NCI-H524 treated with DMSO at 0.1 percent for 48 hours (cell line): ENCODE measurements around the gene PAGR1.
"Not testable (repeated sequence)": the region's sequence is repeated elsewhere in the genome, so short reads cannot be mapped to it uniquely, and the experiment has no call there.

Source experiments
- DNase-seq: peaks from one replicate; lab custom pipeline; 2025; lab: John Stamatoyannopoulos, UW

Gene PAGR1

GRCh38 chr16:29812754-29813643 is 3.0 kb upstream of the PAGR1 start:
- no peak for DNase-seq

GRCh38 chr16:29813644-29814562 is 2.0 kb upstream of the PAGR1 start:
- no peak for DNase-seq

- no peak for DNase-seq
Observed at GRCh38 chr16:29814592-29814991, 1.4 kb upstream of the PAGR1 start.

- no peak for DNase-seq
Observed at GRCh38 chr16:29815032-29815721, 775 bp upstream of the PAGR1 start.

- DNase-seq, result no peak
Observed at GRCh38 chr16:29816694-29817441, 916 bp downstream of the PAGR1 start.

- no peak for DNase-seq
Observed at GRCh38 chr16:29818082-29818481, 2.1 kb downstream of the PAGR1 start.

- no peak for DNase-seq
Observed at GRCh38 chr16:29819506-29819905, 3.6 kb downstream of the PAGR1 start.

GRCh38 chr16:29820271-29820701 is 4.3 kb downstream of the PAGR1 start, which contains the start of gene MVP:
TSS of gene MVP (plus strand) at chr16:29820462. CDS start at chr16:29830550, 10,088 bp downstream.
- DNase-seq, result peak; percentile 86

- DNase-seq, result no peak
Observed at GRCh38 chr16:29820730-29821642, 5.0 kb downstream of the PAGR1 start.

- DNase-seq, result no peak
Observed at GRCh38 chr16:29821643-29822115, 5.7 kb downstream of the PAGR1 start.

GRCh38 chr16:29824589-29825144 is 8.7 kb downstream of the PAGR1 start:
- no peak for DNase-seq

GRCh38 chr16:29825145-29826044 is 9.4 kb downstream of the PAGR1 start:
- peak; percentile 98 for DNase-seq

GRCh38 chr16:29826342-29826695 is 10.4 kb downstream of the PAGR1 start:
- no peak for DNase-seq

GRCh38 chr16:29830774-29831173 is 14.8 kb downstream of the PAGR1 start:
- DNase-seq, result no peak

- DNase-seq, result no peak
Observed at GRCh38 chr16:29831490-29831889, 15.5 kb downstream of the PAGR1 start.

- DNase-seq, result not testable (repeated sequence)
Observed at GRCh38 chr16:29833219-29833618, 17.3 kb downstream of the PAGR1 start.

- DNase-seq, result no peak
Observed at GRCh38 chr16:29834079-29834478, 18.1 kb downstream of the PAGR1 start.

- DNase-seq, result no peak
Observed at GRCh38 chr16:29835926-29836325, 20.0 kb downstream of the PAGR1 start.

- no peak for DNase-seq
Observed at GRCh38 chr16:29836623-29837022, 20.7 kb downstream of the PAGR1 start.
